HG03439 (cell line): ENCODE measurements around the gene BPHL.
"Not testable (repeated sequence)": the region's sequence is repeated elsewhere in the genome, so short reads cannot be mapped to it uniquely, and the experiment has no call there.

Source experiments
- ATAC-seq: cut with Tn5 transposase; IDR thresholded peaks from one replicate; pipeline ENCODE4 v1.9.1; 2021; ENCODE audit warnings: mild to moderate bottlenecking, moderate library complexity; ENCODE audit not compliant: unreplicated experiment

BPHL gene

GRCh38 chr6:3176562-3177355 is 58.2 kb downstream of the BPHL start:
- ATAC-seq = no peak

- not testable (repeated sequence) for ATAC-seq
Measured at GRCh38 chr6:3178666-3179065, 60.2 kb downstream of the BPHL start.

GRCh38 chr6:3179945-3180344 is 61.4 kb downstream of the BPHL start:
- not testable (repeated sequence) for ATAC-seq

GRCh38 chr6:3181105-3181504 is 62.6 kb downstream of the BPHL start:
- no peak for ATAC-seq

- ATAC-seq = no peak
Measured at GRCh38 chr6:3183066-3183465, 64.6 kb downstream of the BPHL start.

GRCh38 chr6:3186974-3187382 is 68.5 kb downstream of the BPHL start:
- no peak for ATAC-seq

- ATAC-seq = no peak
Measured at GRCh38 chr6:3188262-3188661, 69.8 kb downstream of the BPHL start.

GRCh38 chr6:3189192-3189591 is 70.7 kb downstream of the BPHL start:
- ATAC-seq = not testable (repeated sequence)

- no peak for ATAC-seq
Measured at GRCh38 chr6:3190056-3190455, 71.5 kb downstream of the BPHL start.

GRCh38 chr6:3190779-3191178 is 72.3 kb downstream of the BPHL start:
- ATAC-seq = no peak

- ATAC-seq = no peak
Measured at GRCh38 chr6:3193102-3193849, 74.8 kb downstream of the BPHL start.

- ATAC-seq = no peak
Measured at GRCh38 chr6:3194535-3195419, 76.3 kb downstream of the BPHL start.

GRCh38 chr6:3195420-3195694 is 76.8 kb downstream of the BPHL start:
- no peak for ATAC-seq

- ATAC-seq = no peak
Measured at GRCh38 chr6:3195695-3196497, 77.4 kb downstream of the BPHL start.

GRCh38 chr6:3196770-3197169 is 78.3 kb downstream of the BPHL start:
- no peak for ATAC-seq

- ATAC-seq = not testable (repeated sequence)
Measured at GRCh38 chr6:3197734-3198133, 79.2 kb downstream of the BPHL start.

- no peak for ATAC-seq
Measured at GRCh38 chr6:3199382-3199781, 80.9 kb downstream of the BPHL start.

- ATAC-seq = no peak
Measured at GRCh38 chr6:3200682-3201081, 82.2 kb downstream of the BPHL start.

GRCh38 chr6:3201388-3201787 is 82.9 kb downstream of the BPHL start:
- ATAC-seq = no peak
